Measurements from ENCODE around the gene OTOGL.

The OTOGL gene

GRCh38 chr12:80411787-80412186, 312.4 kb downstream of the OTOGL start:
- Histone ChIP-seq H3K27ac (ENCODE audit: low read length) (no peak overlapping the region), H3K4me2 (ENCODE audit: low read depth, low read length) (no peak overlapping the region), H3K9me3 (replicated peaks; ENCODE audit: insufficient read depth, low read length) (no peaks in the 10 kb centered on the region), H2AFZ (ENCODE audit: low read length) (no peak overlapping the region), H3K4me1 (ENCODE audit: low read length) (0 out of 2 replicates have a peak, but pooled peaks cover 5% of the 10 kb centered on the region), H3K27me3 (replicated peaks; ENCODE audit: insufficient read depth, low read length) (no peaks in the 10 kb centered on the region), H4K20me1 (ENCODE audit: insufficient read depth, low read length) (no peaks in the 10 kb centered on the region), H3K36me3 (replicated peaks; ENCODE audit: insufficient read depth, low read length) (no peaks in the 10 kb centered on the region), H3K9me2 (replicated peaks; ENCODE audit: insufficient read depth, low read length) (no peaks in the 10 kb centered on the region), H3F3A (ENCODE audit: insufficient read depth, low read length) (no peaks in the 10 kb centered on the region), H3K79me2 (ENCODE audit: low read length) (no peaks in the 10 kb centered on the region), H3K4me3 (ENCODE audit: low read length) (no peak overlapping the region), H3K9ac (ENCODE audit: low read length) (no peak overlapping the region)
- TF ChIP-seq, protein P1, sequence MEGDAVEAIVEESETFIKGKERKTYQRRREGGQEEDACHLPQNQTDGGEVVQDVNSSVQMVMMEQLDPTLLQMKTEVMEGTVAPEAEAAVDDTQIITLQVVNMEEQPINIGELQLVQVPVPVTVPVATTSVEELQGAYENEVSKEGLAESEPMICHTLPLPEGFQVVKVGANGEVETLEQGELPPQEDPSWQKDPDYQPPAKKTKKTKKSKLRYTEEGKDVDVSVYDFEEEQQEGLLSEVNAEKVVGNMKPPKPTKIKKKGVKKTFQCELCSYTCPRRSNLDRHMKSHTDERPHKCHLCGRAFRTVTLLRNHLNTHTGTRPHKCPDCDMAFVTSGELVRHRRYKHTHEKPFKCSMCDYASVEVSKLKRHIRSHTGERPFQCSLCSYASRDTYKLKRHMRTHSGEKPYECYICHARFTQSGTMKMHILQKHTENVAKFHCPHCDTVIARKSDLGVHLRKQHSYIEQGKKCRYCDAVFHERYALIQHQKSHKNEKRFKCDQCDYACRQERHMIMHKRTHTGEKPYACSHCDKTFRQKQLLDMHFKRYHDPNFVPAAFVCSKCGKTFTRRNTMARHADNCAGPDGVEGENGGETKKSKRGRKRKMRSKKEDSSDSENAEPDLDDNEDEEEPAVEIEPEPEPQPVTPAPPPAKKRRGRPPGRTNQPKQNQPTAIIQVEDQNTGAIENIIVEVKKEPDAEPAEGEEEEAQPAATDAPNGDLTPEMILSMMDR (IDR thresholded peaks at IDR 0.05; ENCODE audit: low read length), result no peak
- TF ChIP-seq EZH2 (optimal IDR thresholded peaks at IDR 0.05; ENCODE audit: low read depth, low read length) (no peak), EZH2phosphoT487 (IDR thresholded peaks at IDR 0.05; ENCODE audit: low read length) (no peak)
- peak; percentile 15 for DNase-seq

DNA sequence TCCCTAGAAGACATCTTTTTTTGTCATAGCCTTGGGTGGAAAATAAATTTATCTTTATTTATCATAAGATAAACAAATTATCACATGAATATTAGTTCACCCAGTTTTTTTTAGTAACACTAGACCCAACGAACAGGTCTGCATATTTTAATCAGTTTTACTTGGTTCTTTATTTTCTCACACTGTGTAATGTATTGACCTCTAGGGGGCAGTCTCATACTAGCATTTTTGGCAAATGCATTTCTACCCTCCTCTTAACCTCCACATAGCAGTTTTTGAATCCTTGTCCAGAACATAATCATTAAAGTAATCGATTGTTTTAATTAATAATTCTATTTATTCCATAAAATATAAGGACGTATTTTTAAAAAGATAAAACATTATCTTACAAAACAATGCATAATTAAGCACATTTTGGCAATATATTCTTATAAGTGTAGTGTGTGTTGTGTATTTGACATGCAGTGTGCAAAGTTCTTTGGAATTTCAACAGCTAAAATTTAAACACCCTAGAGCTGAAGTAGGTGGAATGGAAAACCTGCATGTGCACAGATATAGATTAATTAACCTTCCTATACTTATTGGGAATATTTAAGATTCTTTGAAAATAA, 313.1 kb downstream of the OTOGL start:
- Histone ChIP-seq H3K79me2 (ENCODE audit: low read length) (no peaks in the 10 kb centered on the region), H3F3A (ENCODE audit: insufficient read depth, low read length) (no peaks in the 10 kb centered on the region), H3K27me3 (replicated peaks; ENCODE audit: insufficient read depth, low read length) (no peaks in the 10 kb centered on the region), H2AFZ (ENCODE audit: low read length) (no peak overlapping the region), H4K20me1 (ENCODE audit: insufficient read depth, low read length) (no peaks in the 10 kb centered on the region), H3K4me1 (ENCODE audit: low read length) (0 out of 2 replicates have a peak, but pooled peaks cover 5% of the 10 kb centered on the region), H3K9me3 (replicated peaks; ENCODE audit: insufficient read depth, low read length) (no peaks in the 10 kb centered on the region), H3K9ac (ENCODE audit: low read length) (no peak overlapping the region), H3K4me3 (ENCODE audit: low read length) (no peak overlapping the region), H3K36me3 (replicated peaks; ENCODE audit: insufficient read depth, low read length) (no peaks in the 10 kb centered on the region), H3K4me2 (ENCODE audit: low read depth, low read length) (no peak overlapping the region), H3K27ac (ENCODE audit: low read length) (no peak overlapping the region), H3K9me2 (replicated peaks; ENCODE audit: insufficient read depth, low read length) (no peaks in the 10 kb centered on the region)
- TF ChIP-seq, protein P1 (IDR thresholded peaks at IDR 0.05; ENCODE audit: low read length), result peak; percentile 68
- no peak for TF ChIP-seq EZH2 (optimal IDR thresholded peaks at IDR 0.05; ENCODE audit: low read depth, low read length)
- DNase-seq, result peak; percentile 72

DNA sequence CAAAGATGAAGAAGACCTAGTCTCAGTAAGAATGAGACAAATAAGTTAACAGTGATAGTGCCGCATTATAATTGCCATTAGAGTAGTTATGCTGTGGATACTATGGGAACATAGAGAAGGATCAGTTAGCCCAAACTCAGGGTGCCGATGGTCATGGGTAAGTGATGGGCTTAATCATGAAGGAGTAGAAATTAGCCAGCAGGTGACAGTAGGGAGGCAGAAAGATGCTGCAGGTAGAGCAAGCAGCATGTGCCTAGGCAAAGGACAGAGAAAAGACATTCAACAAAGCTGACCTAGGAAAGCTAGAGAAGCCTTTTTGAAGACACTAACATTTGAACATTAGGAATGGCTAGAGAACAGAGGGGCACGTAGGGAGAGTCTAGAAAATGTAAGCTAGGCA, 314.1 kb downstream of the OTOGL start:
- Histone ChIP-seq H3K4me2 (ENCODE audit: low read depth, low read length) (no peak overlapping the region), H3K9me2 (replicated peaks; ENCODE audit: insufficient read depth, low read length) (no peaks in the 10 kb centered on the region), H3K4me1 (ENCODE audit: low read length) (0 out of 2 replicates have a peak, but pooled peaks cover 5% of the 10 kb centered on the region), H4K20me1 (ENCODE audit: insufficient read depth, low read length) (no peaks in the 10 kb centered on the region), H3K9me3 (replicated peaks; ENCODE audit: insufficient read depth, low read length) (no peaks in the 10 kb centered on the region), H3K9ac (ENCODE audit: low read length) (no peak overlapping the region), H3K36me3 (replicated peaks; ENCODE audit: insufficient read depth, low read length) (no peaks in the 10 kb centered on the region), H3K27ac (ENCODE audit: low read length) (no peak overlapping the region), H3F3A (ENCODE audit: insufficient read depth, low read length) (no peaks in the 10 kb centered on the region), H3K27me3 (replicated peaks; ENCODE audit: insufficient read depth, low read length) (no peaks in the 10 kb centered on the region), H2AFZ (ENCODE audit: low read length) (no peak overlapping the region), H3K79me2 (ENCODE audit: low read length) (no peaks in the 10 kb centered on the region), H3K4me3 (ENCODE audit: low read length) (no peak overlapping the region)
- peak; percentile 21 for DNase-seq
- TF ChIP-seq, protein P1 (IDR thresholded peaks at IDR 0.05; ENCODE audit: low read length), result peak; percentile 42
- no peak for TF ChIP-seq EZH2 (optimal IDR thresholded peaks at IDR 0.05; ENCODE audit: low read depth, low read length)

All from MM.1S (cell line).